H9 (cell line): ENCODE data around the gene CTNNA3. TPM values are rescaled to one million over a fixed set of nuclear protein-coding genes. Genes with fewer than 3 reads are reported as not detected.

Experiments
- DNase-seq: peaks from one replicate; pipeline ENCODE4 v3.0.0-alpha.2; 2017
- H2AFZ ChIP-seq: one replicate; pipeline ENCODE4 v1.6.1; 2013; ENCODE audit warnings: mild to moderate bottlenecking, low read length, control low read depth, moderate library complexity
- H2AK5ac ChIP-seq: 2 replicates; pipeline ENCODE4 v1.6.1; 2013; ENCODE audit warnings: low read length, control low read depth, mixed read lengths; ENCODE audit not compliant: insufficient read length
- H2BK120ac ChIP-seq: one replicate; pipeline ENCODE4 v1.6.1; 2013; ENCODE audit warnings: low read depth, mild to moderate bottlenecking, low read length, control low read depth, inconsistent platforms; ENCODE audit not compliant: poor library complexity, severe bottlenecking
- H2BK12ac ChIP-seq: 2 replicates; pipeline ENCODE4 v1.6.1; 2013; ENCODE audit warnings: low read length, control low read depth, mixed read lengths, low read depth; ENCODE audit not compliant: insufficient read length
- H2BK15ac ChIP-seq: 2 replicates; pipeline ENCODE4 v1.6.1; 2013; ENCODE audit warnings: low read depth, low read length, control low read depth
- H2BK20ac ChIP-seq: one replicate; pipeline ENCODE4 v1.6.1; 2013; ENCODE audit warnings: low read depth, mild to moderate bottlenecking, low read length, control low read depth, inconsistent platforms; ENCODE audit not compliant: poor library complexity, severe bottlenecking
- H2BK5ac ChIP-seq: 2 replicates; pipeline ENCODE4 v1.6.1; 2013; ENCODE audit warnings: low read length, control low read depth, mixed read lengths; ENCODE audit not compliant: insufficient read length
- H3K14ac ChIP-seq: 2 replicates; pipeline ENCODE4 v1.6.1; 2013; ENCODE audit warnings: low read length, control low read depth; ENCODE audit not compliant: insufficient read depth
- H3K18ac ChIP-seq: 2 replicates; pipeline ENCODE4 v1.6.1; 2013; ENCODE audit warnings: low read depth, mild to moderate bottlenecking, mixed read lengths, low read length, control low read depth; ENCODE audit not compliant: insufficient read length
- H3K23ac ChIP-seq: 2 replicates; pipeline ENCODE4 v1.6.1; 2013; ENCODE audit warnings: low read length, control low read depth, mixed read lengths, low read depth; ENCODE audit not compliant: insufficient read length
- H3K23me2 ChIP-seq: 2 replicates; pipeline ENCODE4 v1.6.1; 2013; ENCODE audit warnings: low read depth, mild to moderate bottlenecking, mixed read lengths, low read length, control low read depth; ENCODE audit not compliant: insufficient read length, poor library complexity, severe bottlenecking
- H3K27ac ChIP-seq: 2 replicates; pipeline ENCODE4 v1.5.1; 2013; ENCODE audit warnings: low read length, control low read depth, mixed read lengths, low read depth; ENCODE audit not compliant: insufficient read length
- H3K27me3 ChIP-seq: 2 replicates; pipeline ENCODE4 v1.6.1; 2013; ENCODE audit warnings: low read length, control low read depth, inconsistent platforms; ENCODE audit not compliant: insufficient read depth
- H3K4ac ChIP-seq: 2 replicates; pipeline ENCODE4 v1.6.1; 2013; ENCODE audit warnings: low read depth, mild to moderate bottlenecking, control low read depth, inconsistent platforms, low read length, moderate library complexity
- H3K4me1 ChIP-seq: 2 replicates; pipeline ENCODE4 v1.6.1; 2013; ENCODE audit warnings: low read length, control low read depth, inconsistent platforms; ENCODE audit not compliant: insufficient read depth
- H3K4me2 ChIP-seq: 2 replicates; pipeline ENCODE4 v1.6.1; 2013; ENCODE audit warnings: low read length, control low read depth, mixed read lengths; ENCODE audit not compliant: insufficient read length, insufficient read depth
- H3K56ac ChIP-seq: 2 replicates; pipeline ENCODE4 v1.6.1; 2013; ENCODE audit warnings: low read depth, mild to moderate bottlenecking, mixed read lengths, low read length, control low read depth; ENCODE audit not compliant: insufficient read length
- H3K79me1 ChIP-seq: 2 replicates; pipeline ENCODE4 v1.6.1; 2013; ENCODE audit warnings: low read depth, mild to moderate bottlenecking, moderate library complexity, low read length, control low read depth, inconsistent platforms; ENCODE audit not compliant: insufficient read depth, poor library complexity, severe bottlenecking
- H3K79me2 ChIP-seq: 2 replicates; pipeline ENCODE4 v1.6.1; 2013; ENCODE audit warnings: low read length, control low read depth, inconsistent platforms; ENCODE audit not compliant: insufficient read depth
- H3K9ac ChIP-seq: 2 replicates; pipeline ENCODE4 v1.6.1; 2013; ENCODE audit warnings: low read length, control low read depth, mixed read lengths; ENCODE audit not compliant: insufficient read length; ENCODE audit errors: extremely low read depth
- H3K9me3 ChIP-seq: one replicate; pipeline ENCODE4 v1.6.1; 2013; ENCODE audit warnings: low read depth, low read length, inconsistent platforms; ENCODE audit not compliant: control insufficient read depth
- H3T11ph ChIP-seq: one replicate; pipeline ENCODE4 v1.6.1; 2013; ENCODE audit warnings: mild to moderate bottlenecking, low read length, control low read depth, inconsistent platforms
- H4K20me1 ChIP-seq: one replicate; pipeline ENCODE4 v1.6.1; 2013; ENCODE audit not compliant: control insufficient read depth, insufficient read length, insufficient read depth
- H4K5ac ChIP-seq: 2 replicates; pipeline ENCODE4 v1.6.1; 2013; ENCODE audit warnings: low read depth, mild to moderate bottlenecking, mixed read lengths, low read length, control low read depth; ENCODE audit not compliant: insufficient read length
- H4K8ac ChIP-seq: replicated peaks from 2 replicates; pipeline ENCODE4 v1.6.1; 2013; ENCODE audit warnings: low read length, control low read depth, mixed read lengths, low read depth; ENCODE audit not compliant: insufficient read length
- H4K91ac ChIP-seq: 2 replicates; pipeline ENCODE4 v1.6.1; 2013; ENCODE audit warnings: low read depth, mild to moderate bottlenecking, moderate library complexity, mixed read lengths, low read length, control low read depth; ENCODE audit not compliant: insufficient read length
- H3K27ac Mint-ChIP-seq, 3 experiments: 2 replicates in 2 of 3; 3 replicates in 1 of 3; pipeline ENCODE4 v1.8.0; 2020 to 2021; ENCODE audit warnings: mixed read lengths in 3 of 3, mild to moderate bottlenecking in 1 of 3, moderate library complexity in 1 of 3
- H3K27me3 Mint-ChIP-seq: 2 replicates; pipeline ENCODE4 v1.8.0; 2021; ENCODE audit warnings: low read depth, mild to moderate bottlenecking, moderate library complexity, mixed read lengths
- H3K36me3 Mint-ChIP-seq, 3 experiments: 2 replicates in 2 of 3; 3 replicates in 1 of 3; pipeline ENCODE4 v1.8.0; 2020 to 2021; ENCODE audit warnings: low read depth in 3 of 3, mixed read lengths in 3 of 3; ENCODE audit not compliant: insufficient read depth in 1 of 3
- H3K4me1 Mint-ChIP-seq, 2 experiments: 2 replicates each; pipeline ENCODE4 v1.8.0; 2020; ENCODE audit warnings: mixed read lengths in 2 of 2
- H3K4me3 Mint-ChIP-seq, 2 experiments: 2 replicates in 1 of 2; 3 replicates in 1 of 2; pipeline ENCODE4 v1.8.0; 2020 to 2021; ENCODE audit warnings: mild to moderate bottlenecking in 2 of 2, mixed read lengths in 2 of 2, moderate library complexity in 1 of 2
- H3K9me3 Mint-ChIP-seq, 2 experiments: 2 replicates in 1 of 2; 3 replicates in 1 of 2; pipeline ENCODE4 v1.8.0; 2020; ENCODE audit warnings: mild to moderate bottlenecking in 2 of 2, mixed read lengths in 2 of 2, moderate library complexity in 1 of 2
- CTCF ChIP-seq: fragments of 200-600 bp; sonication (generic); conservative IDR thresholded peaks from 3 replicates; pipeline ENCODE4 v1.8.0; 2021; ENCODE audit warnings: antibody characterized with exemption, mild to moderate bottlenecking
- WGBS: extraction: QIAGEN DNeasy Blood & Tissue Kit; methylation state at CpG from one replicate; pipeline ENCODE4 v1.1.7; 2013; ENCODE audit warnings: missing lambda C conversion rate, low lambda C conversion rate, mixed read lengths; ENCODE audit not compliant: insufficient read length; ENCODE audit errors: extremely low coverage; 5-methylcytosine and 5-hydroxymethylcytosine counted together
- total RNA-seq: library from RNA; stranded (reverse); gene quantifications from 2 replicates; pipeline ENCODE4 v1.2.1, GENCODE V29; 2021

The CTNNA3 gene
- total RNA-seq, 1 experiment from 2014 or later = 3.3 TPM

- H3K4ac ChIP-seq = no peak overlapping the region
- no peaks in the 10 kb centered on the region for H3K79me1 ChIP-seq
- H3K14ac ChIP-seq = no peak overlapping the region
- no peak overlapping the region for H3T11ph ChIP-seq
- no peak overlapping the region for H2BK20ac ChIP-seq
- H4K20me1 ChIP-seq = no peaks in the 10 kb centered on the region
- no peaks in the 10 kb centered on the region for H3K27me3 Mint-ChIP-seq
- H3K4me1 ChIP-seq = no peaks in the 10 kb centered on the region
- no peaks in the 10 kb centered on the region for H3K23me2 ChIP-seq
- H3K4me2 ChIP-seq = no peak overlapping the region
- no peak overlapping the region for H3K9ac ChIP-seq
- H2BK12ac ChIP-seq = no peak overlapping the region
- H3K9me3 Mint-ChIP-seq = no peaks in the 10 kb centered on the region
- no CpG with 5 or more reads among the region's 2 CpGs for WGBS
- no peak overlapping the region for H2AK5ac ChIP-seq
- no peak overlapping the region for H3K4me3 Mint-ChIP-seq
- H3K18ac ChIP-seq = no peak overlapping the region
- H3K23ac ChIP-seq = no peak overlapping the region
- no peak for DNase-seq
- no peak overlapping the region for H2BK15ac ChIP-seq
- no peaks in the 10 kb centered on the region for H3K9me3 ChIP-seq
- no peak overlapping the region for H3K27ac ChIP-seq
- no peak for TF ChIP-seq CTCF
- no peak overlapping the region for H2BK5ac ChIP-seq
- no peak overlapping the region for H3K27ac Mint-ChIP-seq
- no peak overlapping the region for H4K5ac ChIP-seq
- H3K79me2 ChIP-seq = no peaks in the 10 kb centered on the region
- H3K27me3 ChIP-seq = no peaks in the 10 kb centered on the region
- no peak overlapping the region for H2BK120ac ChIP-seq
- no peak overlapping the region for H4K91ac ChIP-seq
- no peaks in the 10 kb centered on the region for H3K36me3 Mint-ChIP-seq
- H3K4me1 Mint-ChIP-seq = no peaks in the 10 kb centered on the region
- no peak overlapping the region for H4K8ac ChIP-seq
- no peak overlapping the region for H2AFZ ChIP-seq
- H3K56ac ChIP-seq = no peak overlapping the region
These were observed 1022.9 kb downstream of the CTNNA3 start for GRCh38 chr10:66673071-66673470.
